ENCODE data around the gene JMJD7.
A peak's percentile ranks its signal among the peaks of the same experiment; 100 is the strongest.

Gene JMJD7

DNA sequence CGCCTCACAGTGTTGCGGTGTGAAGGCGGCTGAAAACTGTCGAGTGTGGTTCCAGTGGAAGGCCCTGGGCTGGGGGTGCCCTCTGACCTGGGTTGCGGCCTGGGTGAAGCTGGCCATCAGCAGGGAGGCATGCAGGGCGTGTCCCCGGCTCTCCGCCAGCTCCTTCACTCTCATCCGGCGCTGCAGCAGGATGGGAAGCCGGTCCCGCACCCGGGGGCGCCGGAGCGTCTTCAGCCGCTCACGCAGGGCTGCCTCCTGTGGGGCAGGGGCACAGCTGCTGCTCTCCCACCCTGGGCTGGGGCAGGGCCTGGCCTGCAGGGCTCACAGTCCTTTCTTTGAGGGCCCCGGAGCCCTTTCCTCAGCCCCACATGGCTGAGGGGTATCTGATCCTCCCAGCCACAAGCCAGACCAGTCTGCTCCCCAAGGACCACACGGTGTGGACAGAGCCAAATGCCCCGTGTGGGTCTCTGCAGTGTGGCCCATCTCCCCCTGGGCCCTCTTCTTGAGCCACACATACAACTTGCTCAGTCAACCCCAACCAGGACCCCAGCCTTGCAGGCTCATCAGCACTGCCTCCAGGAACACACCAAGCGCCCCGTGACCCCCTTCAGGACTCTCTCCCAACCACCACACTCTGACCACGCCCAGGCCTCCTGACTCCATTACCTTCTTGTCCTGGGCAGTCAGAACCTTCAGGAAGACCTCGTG, 39.1 kb downstream of the JMJD7 start:
- no peak for ATAC-seq

DNA sequence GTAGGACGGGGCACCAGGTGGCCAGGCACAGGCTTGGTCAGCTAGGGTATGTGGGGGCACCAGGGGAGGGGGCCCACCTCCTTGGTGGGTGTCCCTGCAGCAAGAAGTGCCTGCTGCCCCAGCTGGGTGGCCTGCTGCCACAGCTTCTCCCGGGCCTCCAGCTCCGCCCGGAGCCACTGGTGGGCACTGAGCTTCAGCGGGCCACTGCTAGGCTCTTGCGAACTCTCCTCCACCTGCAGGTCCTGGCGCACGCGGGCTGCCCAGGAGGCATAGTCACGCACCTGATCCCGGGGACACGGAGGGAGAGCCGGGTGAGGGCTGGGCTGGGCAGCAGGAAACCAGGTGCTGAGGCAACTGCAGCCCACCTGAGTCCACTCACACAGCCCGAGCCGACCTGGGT, 40.4 kb downstream of the JMJD7 start:
- no peak for ATAC-seq

- ATAC-seq: no peak
Measured at GRCh38 chr15:41869770-41870688, 42.1 kb downstream of the JMJD7 start.

DNA sequence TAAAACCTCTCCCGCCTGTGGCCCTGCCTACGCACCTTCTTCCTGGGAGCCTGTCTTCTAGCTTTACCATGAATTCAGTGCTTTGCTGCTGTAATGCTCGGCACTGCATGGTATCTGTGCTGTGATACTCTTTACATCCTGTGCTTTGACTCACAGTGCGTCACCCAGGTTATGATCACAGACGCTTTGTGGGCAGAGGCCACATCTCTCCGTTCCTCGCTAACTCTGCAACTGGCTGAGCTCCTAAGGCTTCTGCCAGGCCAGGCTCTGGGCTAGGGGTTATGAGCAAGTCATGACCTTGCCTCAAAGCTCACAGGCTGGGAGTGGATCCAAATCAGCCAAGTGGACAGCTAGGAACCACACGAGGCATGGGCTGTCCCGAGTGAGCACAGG, 42.8 kb downstream of the JMJD7 start:
- peak; percentile 88 to 96 for ATAC-seq

- ATAC-seq: no peak
Measured at GRCh38 chr15:41871175-41871905, 43.4 kb downstream of the JMJD7 start.

GRCh38 chr15:41872166-41872747, 44.4 kb downstream of the JMJD7 start:
- no peak for ATAC-seq

GRCh38 chr15:41873711-41874110, 45.8 kb downstream of the JMJD7 start:
- ATAC-seq: no peak

GRCh38 chr15:41874736-41875135, 46.8 kb downstream of the JMJD7 start:
- no peak for ATAC-seq

- no peak for ATAC-seq
Measured at GRCh38 chr15:41876007-41876406, 48.1 kb downstream of the JMJD7 start.

DNA sequence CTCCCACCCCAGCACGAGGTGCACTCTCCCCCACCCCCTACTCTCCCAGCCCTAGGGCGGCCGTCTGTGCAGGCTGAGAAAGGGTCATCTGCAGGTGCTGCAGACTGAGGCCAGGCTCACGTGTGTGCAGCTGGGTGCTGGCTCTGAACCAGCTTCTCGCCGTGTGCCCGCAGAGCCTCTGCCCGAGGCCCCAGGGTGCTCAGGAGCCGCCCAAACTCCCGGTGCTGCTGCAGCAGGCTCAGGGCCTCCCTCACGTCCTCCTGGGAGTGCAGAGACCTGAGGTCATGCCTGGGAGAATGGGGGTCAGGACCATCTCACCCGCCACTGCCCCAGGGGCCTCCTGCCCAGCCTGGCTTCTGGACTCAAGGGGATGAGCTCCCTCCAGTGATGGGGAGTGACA, 48.8 kb downstream of the JMJD7 start:
- no peak for ATAC-seq

GRCh38 chr15:41877631-41878354, 49.9 kb downstream of the JMJD7 start:
- ATAC-seq: no peak

DNA sequence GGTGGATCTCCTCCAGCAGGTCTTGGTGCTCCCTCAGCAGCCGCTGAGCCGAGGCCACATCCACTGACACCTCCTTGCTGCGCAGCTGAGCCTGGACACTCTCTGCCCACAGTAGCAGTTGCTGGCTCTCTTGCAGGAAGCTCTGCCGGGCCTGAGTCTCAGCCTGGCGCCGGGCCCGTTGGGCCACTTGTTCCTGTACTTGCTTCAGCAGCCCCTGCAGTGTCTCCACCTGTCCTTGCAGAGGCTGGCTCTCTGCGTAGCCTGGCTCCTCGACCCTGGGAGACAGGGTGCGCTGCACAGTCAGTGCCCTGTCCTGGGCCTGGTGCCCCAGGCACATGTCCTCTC, 50.4 kb downstream of the JMJD7 start:
- ATAC-seq: no peak

DNA sequence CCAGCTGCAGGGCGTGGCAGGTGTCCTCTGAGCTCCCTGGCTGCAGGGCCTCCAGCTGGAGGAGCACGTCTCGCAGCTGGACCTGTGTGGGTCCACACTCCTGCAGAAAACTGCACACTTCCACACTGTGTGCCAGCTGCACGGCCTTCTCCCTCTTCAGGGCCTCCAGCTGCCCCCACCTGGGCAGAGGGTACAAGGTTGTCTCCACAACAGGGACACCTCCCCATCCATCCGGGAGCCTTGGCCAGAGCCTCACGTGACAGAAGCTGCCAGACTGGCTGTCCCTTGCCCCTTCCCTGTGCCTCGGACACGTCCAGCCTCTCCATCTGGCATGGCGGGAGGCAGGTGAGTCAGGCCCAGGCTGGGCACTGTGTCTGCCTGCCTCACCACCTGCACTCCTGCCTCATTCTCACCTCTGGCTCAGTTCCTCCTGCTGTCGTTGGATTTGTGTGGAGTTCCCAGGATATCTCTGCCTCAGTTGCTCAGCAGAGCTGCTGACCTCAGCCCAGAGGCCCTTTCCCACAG, 51.5 kb downstream of the JMJD7 start:
- ATAC-seq: no peak

- no peak for ATAC-seq
Measured at GRCh38 chr15:41880156-41880877, 52.4 kb downstream of the JMJD7 start.

- ATAC-seq: no peak
Measured at GRCh38 chr15:41881086-41881485, 53.2 kb downstream of the JMJD7 start.

GRCh38 chr15:41881550-41881919, 53.6 kb downstream of the JMJD7 start:
- no peak for ATAC-seq

GRCh38 chr15:41881920-41882688, 54.2 kb downstream of the JMJD7 start:
- ATAC-seq: no peak

DNA sequence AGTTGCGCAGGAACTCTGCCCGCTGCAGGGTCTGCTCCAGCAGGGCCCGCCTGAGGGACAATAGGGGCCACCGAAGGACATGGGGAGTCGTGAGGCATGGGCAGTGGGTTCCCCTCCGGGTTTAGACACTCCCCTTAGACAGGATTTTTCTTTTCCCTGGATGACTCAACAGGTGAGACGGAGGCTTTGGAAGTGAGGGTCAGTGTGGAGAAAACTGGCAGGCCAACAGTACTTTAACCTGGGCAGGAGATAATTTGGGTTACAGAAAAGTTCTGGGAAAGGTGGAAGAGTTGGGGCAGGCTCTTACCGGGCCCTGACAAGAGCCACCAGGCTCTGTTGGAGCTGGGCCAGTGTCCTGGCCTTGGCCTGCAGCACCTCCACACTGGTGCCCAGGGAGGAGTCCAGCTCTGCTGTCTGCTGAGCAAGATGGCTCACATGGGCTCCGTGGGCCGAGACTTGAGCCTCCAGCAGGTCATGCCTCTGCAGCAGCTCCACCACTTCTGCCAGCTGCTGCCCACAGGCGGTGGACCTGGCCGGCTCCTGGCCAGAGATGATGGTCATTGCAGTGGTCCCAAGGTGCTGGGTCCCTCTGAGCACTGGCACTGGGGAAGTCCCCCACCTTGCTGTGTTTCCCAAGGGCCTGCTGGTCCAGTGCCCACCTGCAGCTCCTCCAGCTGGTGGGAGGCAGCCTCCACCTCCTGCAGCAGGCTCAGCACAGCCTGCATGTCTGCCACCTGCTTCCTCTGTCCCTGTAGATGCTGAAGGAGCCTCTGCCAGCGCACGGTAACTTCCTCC, 55.0 kb downstream of the JMJD7 start:
- ATAC-seq: no peak

GRCh38 chr15:41883484-41883825, 55.6 kb downstream of the JMJD7 start:
- no peak for ATAC-seq

GRCh38 chr15:41884458-41884857, 56.6 kb downstream of the JMJD7 start:
- no peak for ATAC-seq

Measured in activated CD4-positive, CD25-positive, alpha-beta regulatory T cell treated with anti-CD3 and anti-CD28 coated beads, Interleukin-2, amount 50 U/mL, for 24 hours (primary cell).